Globus pallidus (tissue), 1 donor: ENCODE data around the gene BFAR.
A peak's percentile ranks its signal among the peaks of the same experiment; 100 is the strongest.
"Not testable (repeated sequence)": the region's sequence is repeated elsewhere in the genome, so short reads cannot be mapped to it uniquely, and the experiment has no call there.

Source experiments
- DNase-seq: peaks from one replicate; pipeline ENCODE4 v3.0.0-alpha.2; 2015; ENCODE audit warnings: low spot score

Gene BFAR, protein sequence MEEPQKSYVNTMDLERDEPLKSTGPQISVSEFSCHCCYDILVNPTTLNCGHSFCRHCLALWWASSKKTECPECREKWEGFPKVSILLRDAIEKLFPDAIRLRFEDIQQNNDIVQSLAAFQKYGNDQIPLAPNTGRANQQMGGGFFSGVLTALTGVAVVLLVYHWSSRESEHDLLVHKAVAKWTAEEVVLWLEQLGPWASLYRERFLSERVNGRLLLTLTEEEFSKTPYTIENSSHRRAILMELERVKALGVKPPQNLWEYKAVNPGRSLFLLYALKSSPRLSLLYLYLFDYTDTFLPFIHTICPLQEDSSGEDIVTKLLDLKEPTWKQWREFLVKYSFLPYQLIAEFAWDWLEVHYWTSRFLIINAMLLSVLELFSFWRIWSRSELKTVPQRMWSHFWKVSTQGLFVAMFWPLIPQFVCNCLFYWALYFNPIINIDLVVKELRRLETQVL

DNA sequence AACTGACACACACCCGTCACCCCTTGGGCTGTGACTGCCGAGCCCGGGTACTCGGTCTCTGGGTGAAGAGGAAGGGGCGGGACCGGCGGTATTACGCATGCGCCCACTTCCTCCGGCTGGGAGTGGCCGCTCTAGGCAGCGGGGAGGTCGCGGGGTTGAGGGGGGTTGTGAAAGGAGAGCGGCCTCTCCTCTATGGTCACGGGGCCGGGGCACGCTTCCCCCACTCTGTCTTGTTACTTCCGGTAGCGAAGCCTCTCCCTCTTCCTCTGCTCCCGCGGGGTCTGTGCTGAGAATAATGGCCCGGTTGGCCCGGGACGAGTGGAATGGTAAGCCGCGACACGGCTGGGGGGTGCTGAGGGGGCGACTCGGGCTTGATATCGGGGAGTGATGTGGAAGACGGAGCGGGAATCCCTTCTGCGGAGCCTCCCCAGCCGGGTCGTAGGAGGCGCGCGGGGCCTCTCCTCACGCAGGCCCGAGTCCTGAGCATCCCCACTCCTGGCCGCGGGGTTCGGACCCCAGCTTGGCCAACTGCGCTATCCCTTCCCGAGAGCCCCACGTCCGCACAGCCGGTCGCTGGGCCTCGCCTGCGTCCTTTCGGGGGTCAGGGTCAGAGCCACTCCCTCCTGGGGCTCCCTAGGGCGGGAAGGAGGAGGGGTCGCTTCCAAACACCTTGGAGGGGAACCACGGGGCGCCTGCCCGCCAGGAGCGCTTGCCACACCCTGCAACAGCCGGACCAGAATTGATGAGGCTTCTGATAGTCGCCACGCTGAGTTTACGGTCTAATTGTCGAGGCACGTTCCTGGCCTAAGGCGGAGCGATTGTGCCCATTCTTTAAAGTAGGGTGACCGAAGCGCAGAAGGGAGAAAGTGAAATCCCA lies at the start of gene BFAR:
Gene BFAR, plus strand, starts transcription at position 259 of the 877 bp plus-strand sequence. CDS start 11,396 bp downstream, outside the sequence.
- DNase-seq = peak; percentile 98

DNA sequence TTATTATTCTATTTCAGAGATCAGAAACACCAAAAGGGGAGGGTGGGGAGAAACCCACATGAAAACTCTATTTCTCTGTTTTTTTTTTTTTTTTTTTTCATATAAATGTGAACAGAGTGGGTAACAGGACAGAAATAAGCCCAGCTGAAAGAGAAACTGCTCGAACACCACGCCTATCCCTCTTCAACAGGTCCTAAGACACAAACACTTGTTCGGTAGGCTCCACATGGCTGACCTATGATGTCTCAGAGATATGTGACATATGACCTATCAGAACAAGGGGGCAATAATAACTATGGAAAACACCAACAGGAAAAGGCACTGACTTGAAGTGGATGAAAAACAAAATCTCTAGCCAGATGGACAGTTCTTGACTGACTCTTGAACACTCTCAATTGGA lies 47.5 kb upstream of the BFAR start:
- no peak for DNase-seq

DNA sequence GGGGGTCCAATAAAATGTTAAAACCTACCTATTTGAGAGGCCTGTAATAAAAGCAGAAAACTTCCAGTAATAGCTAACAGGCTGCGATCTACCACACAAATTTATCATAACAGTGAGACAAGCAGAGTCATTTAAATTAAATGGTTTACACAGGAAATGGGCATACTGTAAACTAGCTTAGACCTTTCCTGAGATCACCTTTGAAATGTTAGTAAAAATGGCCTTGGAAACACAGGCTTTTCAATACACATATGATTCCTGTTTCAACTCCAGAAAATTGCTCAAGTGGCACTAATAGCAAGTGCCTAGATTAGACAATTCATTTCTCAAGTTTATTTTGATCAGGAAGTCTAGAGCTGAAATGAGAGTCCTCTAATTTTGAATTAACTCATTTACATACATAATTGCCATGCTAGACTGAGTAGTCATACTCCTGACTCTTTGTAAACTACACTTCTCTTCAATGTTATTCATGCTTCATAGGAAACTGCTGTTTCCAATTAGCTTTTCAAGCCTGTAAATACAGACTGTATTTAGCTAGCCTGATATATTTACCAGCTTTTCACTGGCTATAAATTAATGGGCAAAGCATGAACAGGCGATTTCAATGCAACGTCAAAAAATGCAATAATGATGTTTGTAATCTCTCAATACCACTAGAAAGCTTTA lies 46.0 kb upstream of the BFAR start:
- no peak for DNase-seq

DNA sequence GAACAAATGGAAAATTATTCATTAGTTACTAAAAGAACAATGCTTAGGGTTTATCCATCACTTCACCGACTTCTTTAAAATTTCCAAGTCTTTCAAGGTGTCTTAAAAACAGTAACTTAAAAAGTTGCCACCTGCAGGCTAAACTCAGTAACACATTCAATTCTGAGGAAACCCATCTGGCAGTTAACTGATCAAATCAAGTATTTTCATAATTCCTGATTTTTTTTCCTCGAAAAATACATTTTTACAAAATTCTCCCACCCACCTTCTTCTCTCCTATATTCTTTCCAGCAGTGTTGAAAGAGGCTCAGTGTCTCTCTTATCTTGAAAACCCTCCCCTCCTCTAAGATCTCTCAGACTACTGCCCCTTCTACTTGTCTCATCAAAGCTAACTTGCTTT lies 32.6 kb upstream of the BFAR start:
- DNase-seq = no peak

DNA sequence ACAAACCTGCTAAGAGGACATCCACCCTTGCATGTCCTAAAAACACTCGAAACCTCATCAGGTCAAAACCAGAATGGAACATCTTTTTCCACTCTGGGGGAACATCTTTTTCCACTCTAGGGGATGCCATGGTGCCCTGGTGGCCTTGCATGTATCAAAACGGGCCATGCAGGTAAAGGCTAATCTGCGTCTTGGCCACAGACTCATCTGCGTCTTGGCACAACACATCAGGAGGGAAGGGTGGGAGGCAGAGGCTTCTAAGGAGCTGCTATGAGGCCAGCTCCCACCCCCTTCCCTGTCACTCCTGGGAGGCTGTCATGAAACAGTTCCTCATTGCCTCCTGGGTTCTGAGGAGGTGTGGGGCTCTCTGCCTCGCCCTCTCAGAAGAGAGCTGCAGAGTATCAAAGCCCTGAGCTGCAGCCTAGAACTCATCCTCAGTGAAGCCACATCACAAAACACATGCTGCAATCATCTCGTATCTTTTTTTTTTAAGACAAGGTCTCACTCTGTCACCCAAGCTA lies 30.2 kb upstream of the BFAR start:
- no peak for DNase-seq

DNA sequence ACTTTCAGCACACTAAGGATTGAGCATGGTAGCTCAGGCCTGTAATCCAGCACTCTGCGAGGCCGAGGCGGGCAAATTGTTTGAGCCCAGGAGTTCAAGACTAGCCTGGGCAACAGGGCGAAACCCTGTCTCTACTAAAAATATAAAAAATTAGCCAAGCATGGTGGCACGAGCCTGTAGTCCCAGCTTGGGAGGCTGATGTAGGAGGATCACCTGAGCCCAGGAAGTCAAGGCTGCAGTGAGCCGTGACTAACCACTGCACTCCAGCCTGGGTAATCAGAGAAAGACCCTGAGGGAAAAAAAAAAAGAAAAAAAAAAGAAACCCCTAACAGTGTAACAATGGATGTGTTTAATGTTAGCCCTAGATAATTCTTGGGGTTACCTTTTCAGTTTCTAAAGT lies 26.6 kb upstream of the BFAR start:
- no peak for DNase-seq

DNA sequence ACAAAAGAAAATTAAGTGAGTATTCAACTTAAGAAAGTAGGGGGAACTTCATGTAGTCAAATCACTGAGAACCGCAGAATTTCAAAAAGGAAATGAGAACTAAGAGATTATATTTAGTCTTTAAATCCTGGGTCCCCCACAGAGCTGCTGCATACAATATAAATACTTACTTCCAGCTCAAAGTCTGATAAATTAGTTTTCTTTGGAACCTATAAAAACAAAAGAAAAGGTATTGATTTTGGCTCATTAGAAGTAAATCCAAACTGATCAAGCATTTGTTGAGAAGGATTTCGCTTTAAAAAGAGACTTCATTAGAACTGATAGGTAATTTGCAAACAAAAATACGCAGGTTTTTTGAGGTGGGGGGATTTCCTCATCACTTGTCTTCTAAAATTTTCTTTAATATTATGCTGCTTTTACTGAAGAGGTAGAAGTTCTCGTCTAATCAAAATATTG lies 24.6 kb upstream of the BFAR start:
- no peak for DNase-seq

DNA sequence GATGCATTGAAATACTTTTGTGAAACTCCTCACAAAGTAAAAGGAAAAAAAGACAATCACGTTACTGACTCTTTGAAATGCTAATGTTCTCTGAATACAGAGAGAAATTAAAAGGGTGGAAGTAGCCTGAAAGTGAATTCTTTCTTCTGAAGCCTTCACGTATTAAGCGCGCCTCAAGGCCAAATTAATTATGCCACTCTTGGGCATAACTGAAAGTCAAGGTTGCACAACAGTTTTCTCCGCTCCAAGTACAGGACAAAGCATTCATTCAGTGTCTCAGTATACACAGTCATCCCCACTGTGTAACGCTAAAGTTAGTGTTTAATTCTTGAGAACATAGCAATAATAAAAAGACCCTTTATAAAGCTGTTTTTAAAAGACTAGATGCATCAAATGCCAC lies 24.1 kb upstream of the BFAR start:
- peak; percentile 12 for DNase-seq

DNA sequence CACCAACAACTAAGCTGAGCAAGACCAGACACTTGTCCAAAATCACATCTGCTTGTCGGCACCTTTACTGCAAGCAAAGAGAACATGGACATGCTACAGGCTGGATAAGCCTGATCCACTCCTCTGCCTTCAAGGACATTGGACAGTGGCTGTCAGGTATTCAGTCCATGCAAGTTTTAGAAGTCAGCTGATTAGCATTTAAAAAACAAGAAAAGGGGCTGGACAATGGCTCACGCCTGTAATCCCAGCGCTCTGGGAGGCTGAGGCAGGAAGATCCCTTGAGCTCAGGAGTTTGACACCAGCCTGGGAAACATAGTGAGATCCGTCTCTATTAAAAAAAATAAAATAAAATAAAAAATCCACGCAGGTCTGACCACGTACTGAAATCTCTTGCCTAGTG lies 23.0 kb upstream of the BFAR start:
- no peak for DNase-seq

DNA sequence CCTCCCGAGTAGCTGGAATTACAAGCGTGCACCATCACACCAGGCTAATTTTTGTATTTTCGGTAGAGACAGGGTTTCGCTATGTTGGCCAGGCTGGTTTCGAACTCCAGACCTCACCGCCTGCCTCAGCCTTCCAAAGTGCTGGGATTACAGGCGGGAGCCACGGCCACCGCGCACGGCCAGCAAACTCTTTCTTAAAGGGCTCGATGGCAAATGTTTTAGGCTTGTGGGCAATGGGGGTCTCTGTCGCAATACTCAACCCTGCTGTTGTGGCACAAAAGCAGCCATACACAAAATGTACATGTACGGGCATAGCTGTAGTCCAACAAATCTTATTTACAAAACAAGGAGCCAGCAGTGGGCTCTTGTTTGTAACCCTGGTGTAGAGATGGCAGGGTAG lies 21.1 kb upstream of the BFAR start:
- no peak for DNase-seq

DNA sequence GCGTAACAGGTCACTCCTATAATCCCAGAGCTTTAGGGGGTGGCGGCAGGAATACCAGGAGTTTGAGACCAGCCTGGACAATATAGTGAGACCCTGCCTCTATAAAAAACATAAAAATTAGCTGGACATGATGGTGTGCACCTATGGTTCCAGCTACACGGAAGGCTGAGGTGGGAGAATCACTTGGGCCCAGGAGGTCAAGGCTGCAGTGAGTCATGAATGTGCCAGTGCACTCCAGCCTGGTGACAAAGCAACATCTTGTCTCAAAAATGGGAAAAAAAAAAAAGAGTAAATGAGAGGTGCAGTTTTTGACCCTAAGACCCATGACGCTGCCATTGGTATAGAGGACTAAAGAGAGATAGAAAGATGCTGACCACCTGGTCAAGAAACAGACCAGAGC lies 18.8 kb upstream of the BFAR start:
- DNase-seq = no peak

DNA sequence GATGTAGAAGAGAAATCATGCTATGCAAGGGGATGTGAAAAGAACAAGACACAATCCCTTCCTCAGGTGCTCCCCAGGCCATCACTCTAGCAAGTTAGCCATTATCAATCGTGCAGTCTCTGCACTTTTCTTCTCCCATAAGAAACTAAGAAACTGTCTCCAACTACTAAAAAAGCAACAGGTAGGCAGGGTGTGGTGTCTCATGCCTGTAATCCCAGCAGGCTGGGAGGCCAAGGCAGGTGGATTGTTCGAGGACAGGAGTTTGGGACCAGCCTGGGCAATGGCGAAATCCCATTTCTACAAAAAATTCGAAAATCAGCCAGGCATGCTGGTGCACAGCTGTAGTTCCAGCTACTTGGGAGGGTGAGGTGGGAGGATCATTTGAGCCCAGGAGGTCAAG lies 16.5 kb upstream of the BFAR start:
- DNase-seq = no peak

DNA sequence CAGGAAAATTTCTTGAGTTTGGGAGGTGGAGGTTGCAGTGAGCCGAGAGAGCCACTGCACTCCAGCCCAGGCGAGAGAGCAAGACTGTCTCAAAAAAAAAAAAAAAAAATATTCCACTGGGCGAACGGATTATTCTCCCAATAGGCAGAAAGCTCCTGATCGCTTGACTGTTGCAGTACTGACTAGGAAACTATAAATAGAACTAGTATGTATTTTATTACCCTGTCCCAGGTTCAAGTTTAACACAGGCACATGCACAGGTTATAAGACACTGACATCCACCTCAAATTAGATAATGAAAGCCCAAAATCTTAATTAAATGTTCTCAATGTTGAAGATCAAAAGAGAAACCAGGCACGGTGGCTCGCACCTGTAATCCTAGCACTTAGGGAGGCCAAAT lies 14.2 kb upstream of the BFAR start:
- no peak for DNase-seq

DNA sequence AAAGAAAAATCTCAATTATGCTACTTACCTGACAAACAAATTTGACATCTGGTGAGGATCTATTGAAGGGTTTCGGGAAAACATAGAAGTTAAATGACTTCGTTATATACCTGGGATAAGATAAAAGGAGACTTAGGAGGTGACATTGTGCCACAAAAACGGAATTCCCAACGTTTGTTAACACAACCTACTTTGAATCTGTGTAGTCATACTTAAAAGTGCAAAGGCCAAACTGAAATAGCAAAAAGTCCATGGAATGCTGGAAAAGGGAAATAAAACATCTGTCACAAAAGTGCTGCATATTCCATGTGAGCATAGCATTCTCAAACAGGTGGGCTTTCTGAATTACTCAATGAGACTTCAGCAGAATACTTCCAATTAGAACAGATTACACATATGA lies 5.7 kb upstream of the BFAR start:
- no peak for DNase-seq

DNA sequence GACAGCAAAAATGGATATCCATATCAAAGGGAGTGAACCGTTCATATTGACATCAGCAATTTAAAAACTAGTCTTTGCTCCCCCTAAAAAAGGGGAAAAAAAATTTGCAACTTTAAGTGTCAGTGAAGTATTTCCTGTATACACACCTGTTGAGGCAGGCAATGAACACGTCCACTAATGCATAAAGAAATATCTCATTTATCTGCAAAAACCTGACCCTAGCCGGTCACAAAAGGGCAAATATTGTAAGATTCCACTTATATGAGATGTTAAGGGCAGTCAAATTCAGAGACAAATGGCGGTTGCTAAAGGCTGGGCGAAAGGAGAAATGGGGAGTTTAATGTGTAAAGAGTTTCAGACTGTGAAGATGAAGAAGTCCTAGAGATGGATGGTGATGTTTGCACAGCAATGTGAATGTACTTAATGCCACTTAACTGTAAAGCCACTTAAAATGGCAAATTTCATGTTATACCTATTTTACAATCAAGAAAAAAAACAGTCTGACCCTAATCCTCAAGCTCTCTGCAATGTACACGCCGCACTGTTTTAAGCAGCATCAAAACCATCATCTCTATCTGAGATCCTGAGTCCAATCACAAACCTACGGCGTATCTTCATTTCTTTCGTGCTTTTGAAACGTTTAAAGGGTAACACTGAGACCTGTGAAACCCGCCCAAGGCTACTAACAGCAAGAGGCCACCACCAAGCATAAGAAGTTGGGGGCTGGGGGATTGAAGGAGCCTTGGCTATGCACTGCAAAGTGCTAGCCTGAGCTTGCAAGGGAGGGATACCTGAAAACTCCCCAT lies 3.7 kb upstream of the BFAR start:
- no peak for DNase-seq

DNA sequence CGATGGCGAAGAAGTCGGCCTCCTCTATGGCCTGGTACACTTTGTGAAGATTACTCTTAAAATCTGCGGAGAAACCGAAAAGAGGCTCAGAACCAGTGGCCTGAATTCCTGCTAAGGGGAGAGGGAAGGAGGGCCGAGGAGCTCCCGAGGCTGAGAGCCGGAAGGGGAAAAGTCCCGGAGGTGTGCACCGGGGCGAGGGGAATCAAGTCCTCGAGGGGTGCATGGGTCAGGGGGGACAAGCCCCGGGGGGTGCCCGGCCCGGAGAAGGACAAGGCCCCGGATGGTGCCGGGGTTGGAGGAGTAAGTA lies 3.2 kb upstream of the BFAR start:
- no peak for DNase-seq

DNA sequence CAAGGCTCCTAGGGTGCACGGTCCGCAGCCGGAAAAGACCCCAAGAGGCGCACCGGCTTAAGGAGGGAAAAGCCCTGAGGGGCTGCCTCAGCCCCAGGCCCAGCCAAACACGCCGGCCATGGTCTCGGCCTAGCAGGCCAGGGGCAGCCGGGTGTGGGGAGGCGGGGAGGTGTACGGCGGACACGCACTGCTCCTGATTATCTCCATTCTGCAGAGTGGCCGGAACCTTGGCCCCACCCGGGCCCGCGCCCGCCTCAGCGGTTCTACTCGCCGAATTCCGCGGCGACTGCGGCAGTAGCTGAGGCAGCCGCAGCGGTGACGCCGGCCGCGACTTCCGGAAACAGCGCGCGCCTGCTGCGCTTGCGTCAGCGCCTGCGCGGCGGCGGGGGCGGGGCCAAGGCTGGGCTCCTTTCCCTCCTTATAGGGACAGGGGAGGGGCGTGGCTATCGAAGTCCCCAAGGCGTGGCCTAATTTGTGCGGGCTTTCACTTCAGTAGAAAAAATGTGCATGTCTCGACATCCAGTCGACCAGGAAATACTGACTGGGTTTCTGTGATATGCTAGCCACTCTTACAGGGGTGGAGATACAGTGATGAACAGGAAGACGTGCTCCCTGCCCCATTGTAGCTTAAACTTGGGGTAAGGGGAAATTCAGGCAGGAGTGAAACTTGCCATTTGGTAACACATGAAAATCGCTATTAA lies 2.7 kb upstream of the BFAR start, which contains the start of gene PARN:
Gene PARN, minus strand, starts transcription at position 342 of the 701 bp plus-strand sequence. Its CDS starts 135 bp downstream, at position 207.
- DNase-seq = peak; percentile 92

DNA sequence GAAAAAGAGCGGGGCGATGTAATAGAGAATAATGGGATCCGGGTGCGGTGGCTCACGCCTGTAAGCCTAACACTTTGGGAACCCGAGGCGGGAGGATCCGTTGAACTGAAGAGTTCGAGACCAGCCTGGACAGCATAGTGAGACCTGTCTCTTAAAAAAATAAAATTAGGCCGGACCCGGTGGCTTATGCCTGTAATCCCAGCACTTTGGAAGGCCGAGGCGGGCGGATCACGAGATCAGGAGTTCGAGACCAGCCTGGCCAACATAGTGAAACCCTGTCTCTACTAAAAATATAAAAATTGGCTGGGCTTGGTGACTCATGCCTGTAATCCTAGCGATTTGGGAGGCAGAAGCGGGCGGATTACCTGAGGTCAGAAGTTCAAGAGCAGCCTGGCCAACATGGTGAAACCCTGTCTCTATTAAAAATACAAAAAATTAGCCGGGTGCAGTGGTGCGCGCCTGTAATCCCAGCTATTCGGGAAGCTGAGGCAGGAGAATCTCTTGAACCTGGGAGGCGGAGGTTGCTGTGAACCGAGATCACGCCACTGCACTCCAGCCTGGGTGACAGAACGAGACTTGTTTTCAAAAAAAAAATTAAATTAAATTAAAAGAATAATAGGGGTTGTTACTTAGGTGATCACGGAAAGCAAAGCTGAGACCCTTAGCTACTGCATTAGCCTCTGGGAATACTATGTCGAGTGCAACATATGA lies 2.0 kb upstream of the BFAR start:
- not testable (repeated sequence) for DNase-seq

DNA sequence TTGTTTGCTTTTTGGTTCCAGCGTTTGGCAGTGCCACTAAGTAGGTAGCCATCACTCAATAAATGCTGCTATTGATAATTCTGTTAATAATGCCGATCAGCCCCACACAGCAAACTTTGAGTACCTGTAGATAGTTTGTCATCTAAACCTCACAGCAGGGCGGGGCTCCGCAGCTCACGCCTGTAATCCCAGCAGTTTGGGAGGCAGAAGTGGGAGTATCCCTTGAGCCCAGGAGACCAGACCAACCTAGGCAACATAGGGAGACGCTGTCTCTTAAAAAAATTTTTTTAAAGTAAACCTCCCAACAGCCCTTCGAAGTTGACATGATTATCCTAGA lies 1.6 kb downstream of the BFAR start:
- DNase-seq = no peak
